ENCODE measurements around the gene UNKL.

DNA sequence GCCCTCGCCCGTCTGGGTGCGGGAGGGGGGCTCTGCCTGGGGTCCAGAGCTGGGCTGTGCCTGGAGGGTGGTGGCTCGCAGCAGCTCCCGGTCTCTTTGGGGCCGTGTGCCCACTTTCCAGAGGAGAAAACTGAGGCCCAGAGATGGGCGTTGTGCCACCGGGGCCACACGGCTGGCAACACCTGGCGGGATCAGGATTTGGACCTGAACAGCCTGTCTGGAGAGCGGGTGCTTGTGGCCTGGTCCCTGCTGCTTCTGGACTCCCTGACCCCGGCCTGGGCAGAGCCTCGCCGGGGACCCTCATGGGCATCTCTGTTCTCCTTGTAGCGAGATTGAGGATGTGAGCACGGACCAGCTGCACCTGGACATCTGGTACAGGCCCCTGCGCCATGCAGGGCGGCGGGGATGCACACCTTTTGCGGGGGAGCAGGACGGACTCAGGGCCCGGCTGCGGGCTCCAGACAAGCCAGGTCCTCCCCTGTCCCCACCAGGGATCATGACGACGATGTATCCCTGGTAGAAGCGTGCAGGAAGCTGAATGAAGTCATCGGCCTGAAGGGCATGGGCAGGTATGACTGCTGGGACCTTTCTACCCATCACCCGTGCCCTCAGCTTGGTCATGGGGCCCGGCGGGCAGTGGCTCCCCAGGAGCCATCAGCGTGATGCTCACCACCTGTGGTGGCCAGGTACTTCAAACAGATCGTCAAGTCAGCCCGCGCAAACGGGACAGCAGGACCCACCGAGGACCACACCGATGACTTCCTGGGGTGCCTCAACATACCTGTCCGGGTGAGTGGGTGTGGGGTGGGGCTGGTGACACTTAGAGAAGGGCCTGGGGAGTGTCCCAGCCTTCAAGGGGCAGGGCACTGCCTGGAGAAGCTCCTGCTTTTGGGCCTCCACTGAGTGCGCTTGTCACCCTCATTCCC, 72.7 kb downstream of the UNKL start:
- TF ChIP-seq EZH2 (IDR thresholded peaks at IDR 0.05; ENCODE audit: borderline replicate concordance, low read length): no peak
- TF ChIP-seq, protein P1, sequence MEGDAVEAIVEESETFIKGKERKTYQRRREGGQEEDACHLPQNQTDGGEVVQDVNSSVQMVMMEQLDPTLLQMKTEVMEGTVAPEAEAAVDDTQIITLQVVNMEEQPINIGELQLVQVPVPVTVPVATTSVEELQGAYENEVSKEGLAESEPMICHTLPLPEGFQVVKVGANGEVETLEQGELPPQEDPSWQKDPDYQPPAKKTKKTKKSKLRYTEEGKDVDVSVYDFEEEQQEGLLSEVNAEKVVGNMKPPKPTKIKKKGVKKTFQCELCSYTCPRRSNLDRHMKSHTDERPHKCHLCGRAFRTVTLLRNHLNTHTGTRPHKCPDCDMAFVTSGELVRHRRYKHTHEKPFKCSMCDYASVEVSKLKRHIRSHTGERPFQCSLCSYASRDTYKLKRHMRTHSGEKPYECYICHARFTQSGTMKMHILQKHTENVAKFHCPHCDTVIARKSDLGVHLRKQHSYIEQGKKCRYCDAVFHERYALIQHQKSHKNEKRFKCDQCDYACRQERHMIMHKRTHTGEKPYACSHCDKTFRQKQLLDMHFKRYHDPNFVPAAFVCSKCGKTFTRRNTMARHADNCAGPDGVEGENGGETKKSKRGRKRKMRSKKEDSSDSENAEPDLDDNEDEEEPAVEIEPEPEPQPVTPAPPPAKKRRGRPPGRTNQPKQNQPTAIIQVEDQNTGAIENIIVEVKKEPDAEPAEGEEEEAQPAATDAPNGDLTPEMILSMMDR (IDR thresholded peaks at IDR 0.05; ENCODE audit: low read length): no peak

Data from OCI-LY1 (cell line).